VCaP (cell line): ENCODE data around the gene CDK15.

Source experiments
- H3K27ac ChIP-seq: fragments of 450-650 bp; 2 replicates; pipeline ENCODE4 v1.5.1; 2017
- CTCF ChIP-seq: fragments of 450-650 bp; conservative IDR thresholded peaks from 2 replicates; pipeline ENCODE4 v1.5.1; 2017; ENCODE audit warnings: mild to moderate bottlenecking, moderate library complexity

The CDK15 gene

GRCh38 chr2:201924453-201924852, 118.1 kb downstream of the CDK15 start:
- H3K27ac ChIP-seq: no peak overlapping the region
- no peak for TF ChIP-seq CTCF

- no peak for TF ChIP-seq CTCF
- no peak overlapping the region for H3K27ac ChIP-seq
These were observed 118.7 kb downstream of the CDK15 start for GRCh38 chr2:201925056-201925455.

GRCh38 chr2:201926067-201926466, 119.7 kb downstream of the CDK15 start:
- no peak overlapping the region for H3K27ac ChIP-seq
- no peak for TF ChIP-seq CTCF

GRCh38 chr2:201928363-201928762, 122.0 kb downstream of the CDK15 start:
- H3K27ac ChIP-seq: no peak overlapping the region
- no peak for TF ChIP-seq CTCF

- no peak overlapping the region for H3K27ac ChIP-seq
- TF ChIP-seq CTCF: no peak
These were observed 123.1 kb downstream of the CDK15 start for GRCh38 chr2:201929281-201930026.

GRCh38 chr2:201930043-201930442, 123.7 kb downstream of the CDK15 start:
- TF ChIP-seq CTCF: no peak
- no peak overlapping the region for H3K27ac ChIP-seq

GRCh38 chr2:201930831-201931230, 124.5 kb downstream of the CDK15 start:
- no peak for TF ChIP-seq CTCF
- H3K27ac ChIP-seq: no peak overlapping the region
